Gastroesophageal sphincter (tissue), 3 donors: ENCODE measurements around the gene SLC6A15.

Experiments
- EP300 ChIP-seq: sonication (generic); formaldehyde crosslinking; IDR thresholded peaks from one replicate; pipeline ENCODE4 v1.6.1; 2017; ENCODE audit warnings: antibody characterized with exemption, mild to moderate bottlenecking
- POLR2A ChIP-seq, 2 donors: fragments of 450-650 bp; IDR thresholded peaks; one replicate each; pipeline ENCODE4 v1.6.1; 2017; ENCODE audit warnings: antibody characterized with exemption in 2 of 2, mild to moderate bottlenecking in 2 of 2, moderate library complexity in 1 of 2
- POLR2AphosphoS5 ChIP-seq: sonication (generic); formaldehyde crosslinking; IDR thresholded peaks from one replicate; pipeline ENCODE4 v1.6.1; 2017; ENCODE audit warnings: antibody characterized with exemption
- TF ChIP-seq, protein P1 (sequence below), 4 experiments: fragments of 200-600 bp in 2 of 4; fragments of 450-650 bp in 2 of 4; sonication (generic) in 1 of 4; IDR thresholded peaks; one replicate each; pipeline ENCODE4 v1.5.1; 2017 to 2019; ENCODE audit warnings: antibody characterized with exemption in 4 of 4, mild to moderate bottlenecking in 2 of 4, moderate library complexity in 2 of 4

DNA sequence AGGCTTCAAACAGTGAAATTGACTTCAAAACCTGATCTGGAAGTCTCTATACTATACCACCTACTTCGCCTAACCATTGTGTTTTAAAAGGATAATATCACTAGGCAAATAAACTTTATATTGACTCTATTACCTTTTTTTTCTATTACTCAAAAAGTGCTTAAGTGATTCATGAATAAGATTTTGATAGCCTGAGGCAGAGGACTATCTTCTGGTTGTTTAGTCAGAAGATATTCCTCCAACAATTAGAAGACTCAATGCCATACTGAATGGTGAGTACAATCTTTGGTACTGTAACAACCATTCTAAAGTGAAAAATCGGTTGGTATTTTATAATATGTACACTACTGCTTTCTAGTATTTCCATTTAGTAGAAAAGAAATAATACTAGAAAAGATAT is 22.8 kb downstream of the SLC6A15 start:
- no peak for TF ChIP-seq EP300
- TF ChIP-seq POLR2A (IDR thresholded peaks at IDR 0.05), result no peak
- TF ChIP-seq, protein P1, sequence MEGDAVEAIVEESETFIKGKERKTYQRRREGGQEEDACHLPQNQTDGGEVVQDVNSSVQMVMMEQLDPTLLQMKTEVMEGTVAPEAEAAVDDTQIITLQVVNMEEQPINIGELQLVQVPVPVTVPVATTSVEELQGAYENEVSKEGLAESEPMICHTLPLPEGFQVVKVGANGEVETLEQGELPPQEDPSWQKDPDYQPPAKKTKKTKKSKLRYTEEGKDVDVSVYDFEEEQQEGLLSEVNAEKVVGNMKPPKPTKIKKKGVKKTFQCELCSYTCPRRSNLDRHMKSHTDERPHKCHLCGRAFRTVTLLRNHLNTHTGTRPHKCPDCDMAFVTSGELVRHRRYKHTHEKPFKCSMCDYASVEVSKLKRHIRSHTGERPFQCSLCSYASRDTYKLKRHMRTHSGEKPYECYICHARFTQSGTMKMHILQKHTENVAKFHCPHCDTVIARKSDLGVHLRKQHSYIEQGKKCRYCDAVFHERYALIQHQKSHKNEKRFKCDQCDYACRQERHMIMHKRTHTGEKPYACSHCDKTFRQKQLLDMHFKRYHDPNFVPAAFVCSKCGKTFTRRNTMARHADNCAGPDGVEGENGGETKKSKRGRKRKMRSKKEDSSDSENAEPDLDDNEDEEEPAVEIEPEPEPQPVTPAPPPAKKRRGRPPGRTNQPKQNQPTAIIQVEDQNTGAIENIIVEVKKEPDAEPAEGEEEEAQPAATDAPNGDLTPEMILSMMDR (IDR thresholded peaks at IDR 0.05), result no peak
- no peak for TF ChIP-seq POLR2AphosphoS5
